HUES48 (cell line): ENCODE measurements around the gene NMRAL1.

Experiments
- H3K27ac ChIP-seq: one replicate; pipeline ENCODE4 v1.7.0; 2013; ENCODE audit warnings: low read depth, low read length, inconsistent platforms
- H3K27me3 ChIP-seq: 2 replicates; pipeline ENCODE4 v1.6.1; 2013; ENCODE audit warnings: mild to moderate bottlenecking, low read length; ENCODE audit not compliant: control insufficient read depth, insufficient read depth
- H3K36me3 ChIP-seq: 2 replicates; pipeline ENCODE4 v1.6.1; 2013; ENCODE audit warnings: low read length; ENCODE audit not compliant: control insufficient read depth, insufficient read depth
- H3K4me1 ChIP-seq: 2 replicates; pipeline ENCODE4 v1.6.1; 2013; ENCODE audit warnings: mild to moderate bottlenecking, low read length; ENCODE audit not compliant: control insufficient read depth, insufficient read depth
- H3K4me3 ChIP-seq: 2 replicates; pipeline ENCODE4 v1.5.1; 2013; ENCODE audit warnings: mild to moderate bottlenecking, low read depth, low read length
- H3K9ac ChIP-seq: 2 replicates; pipeline ENCODE4 v1.6.1; 2013; ENCODE audit warnings: mild to moderate bottlenecking, low read depth, low read length, moderate library complexity
- H3K9me3 ChIP-seq: 2 replicates; pipeline ENCODE4 v1.6.1; 2013; ENCODE audit warnings: low read length; ENCODE audit not compliant: control insufficient read depth, insufficient read depth

Gene NMRAL1

DNA sequence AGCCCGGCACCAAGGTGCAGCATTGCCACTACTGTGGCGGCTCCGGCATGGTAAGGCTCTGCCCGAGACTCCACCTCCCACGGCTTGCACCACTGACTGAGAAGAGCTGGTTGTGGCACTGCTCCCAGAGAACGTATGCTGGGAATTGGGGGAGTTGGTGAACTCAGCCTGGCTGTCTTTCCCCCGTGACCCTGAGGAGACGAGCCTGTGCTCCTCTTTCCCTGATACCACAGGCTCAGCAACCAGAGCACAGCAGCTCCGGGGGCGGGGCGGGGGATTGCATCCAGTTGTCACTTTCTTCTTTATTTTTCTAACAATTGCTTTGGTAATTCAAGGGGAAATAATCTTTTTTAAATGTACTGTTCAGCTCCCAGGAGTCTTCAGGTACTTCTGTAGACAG lies 32.1 kb downstream of the NMRAL1 start:
- Histone ChIP-seq H3K27ac (no peak overlapping the region), H3K27me3 (no peaks in the 10 kb centered on the region), H3K4me1 (no peaks in the 10 kb centered on the region), H3K9ac (no peak overlapping the region), H3K4me3 (no peak overlapping the region), H3K36me3 (peaks cover 92% of the 10 kb centered on the region), H3K9me3 (no peaks in the 10 kb centered on the region)

DNA sequence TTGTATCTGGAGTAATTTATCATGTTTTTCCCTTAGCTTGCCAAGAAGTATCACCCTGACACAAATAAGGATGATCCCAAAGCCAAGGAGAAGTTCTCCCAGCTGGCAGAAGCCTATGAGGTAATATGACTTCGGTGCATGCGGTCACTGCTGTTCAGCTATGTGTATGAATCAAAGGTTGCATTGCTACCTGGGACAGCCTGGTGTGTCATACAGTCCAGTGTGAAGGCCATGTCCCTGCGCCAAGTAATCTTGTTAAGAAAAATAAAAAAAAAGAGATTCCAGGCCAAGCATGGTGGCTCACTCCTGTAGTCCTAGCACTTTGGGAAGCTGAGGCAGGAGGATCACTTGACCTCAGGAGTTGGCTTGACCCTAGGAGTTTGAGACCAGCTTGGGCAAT lies 37.1 kb downstream of the NMRAL1 start:
- H3K36me3 ChIP-seq, result peaks cover 90% of the 10 kb centered on the region
- H3K9ac ChIP-seq, result no peak overlapping the region
- H3K4me1 ChIP-seq, result no peaks in the 10 kb centered on the region
- H3K27me3 ChIP-seq, result no peaks in the 10 kb centered on the region
- no peaks in the 10 kb centered on the region for H3K9me3 ChIP-seq
- no peak overlapping the region for H3K27ac ChIP-seq
- H3K4me3 ChIP-seq, result no peak overlapping the region

DNA sequence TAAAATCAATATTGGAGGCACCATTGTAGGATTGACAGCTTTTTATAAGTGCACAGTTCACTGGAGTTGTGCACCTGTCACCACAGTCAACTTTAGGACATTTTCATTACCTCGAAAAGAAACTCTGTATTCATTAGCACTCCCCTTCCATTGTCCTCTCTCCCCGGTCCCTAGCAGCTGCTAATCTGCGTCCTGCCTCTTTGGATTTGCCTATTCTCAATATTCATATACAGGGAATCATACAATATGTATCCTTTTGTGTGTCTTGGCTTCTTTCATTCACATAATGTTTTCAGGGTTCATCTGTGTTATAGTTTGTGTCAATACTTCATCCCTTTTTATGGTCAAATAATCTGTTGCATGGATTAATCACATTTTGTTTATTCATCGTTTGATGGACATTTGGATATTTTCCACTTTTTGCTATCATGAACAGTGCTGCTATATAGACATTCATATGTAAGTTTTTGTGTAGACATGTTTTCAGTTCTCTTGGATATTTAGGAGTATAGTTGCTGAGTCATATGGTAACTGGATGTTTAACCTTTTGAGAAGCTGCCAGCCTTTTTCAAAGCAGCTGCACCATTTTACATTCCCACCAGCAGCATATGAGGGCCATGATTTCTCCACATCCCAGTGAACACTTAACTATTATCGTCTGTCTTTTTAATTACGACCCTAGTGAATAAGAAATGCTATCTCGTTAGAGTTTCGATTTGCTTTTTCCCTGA lies 38.9 kb downstream of the NMRAL1 start:
- Histone ChIP-seq H3K9ac (no peak overlapping the region), H3K27ac (no peak overlapping the region), H3K36me3 (peaks cover 86% of the 10 kb centered on the region), H3K4me1 (no peaks in the 10 kb centered on the region), H3K27me3 (no peaks in the 10 kb centered on the region), H3K9me3 (no peaks in the 10 kb centered on the region), H3K4me3 (no peak overlapping the region)

- no peak overlapping the region for H3K9ac ChIP-seq
- peak overlapping the region; percentile 14 for H3K27ac ChIP-seq
- H3K9me3 ChIP-seq, result no peaks in the 10 kb centered on the region
- H3K4me3 ChIP-seq, result no peak overlapping the region
- no peaks in the 10 kb centered on the region for H3K27me3 ChIP-seq
- no peaks in the 10 kb centered on the region for H3K4me1 ChIP-seq
- peaks cover 77% of the 10 kb centered on the region for H3K36me3 ChIP-seq
These were observed 40.3 kb downstream of the NMRAL1 start for GRCh38 chr16:4433914-4434787.

GRCh38 chr16:4433228-4433627 lies 41.2 kb downstream of the NMRAL1 start:
- Histone ChIP-seq H3K9me3 (no peaks in the 10 kb centered on the region), H3K27me3 (no peaks in the 10 kb centered on the region), H3K27ac (no peak overlapping the region), H3K36me3 (peaks cover 71% of the 10 kb centered on the region), H3K4me3 (no peak overlapping the region), H3K9ac (no peak overlapping the region), H3K4me1 (no peaks in the 10 kb centered on the region)

DNA sequence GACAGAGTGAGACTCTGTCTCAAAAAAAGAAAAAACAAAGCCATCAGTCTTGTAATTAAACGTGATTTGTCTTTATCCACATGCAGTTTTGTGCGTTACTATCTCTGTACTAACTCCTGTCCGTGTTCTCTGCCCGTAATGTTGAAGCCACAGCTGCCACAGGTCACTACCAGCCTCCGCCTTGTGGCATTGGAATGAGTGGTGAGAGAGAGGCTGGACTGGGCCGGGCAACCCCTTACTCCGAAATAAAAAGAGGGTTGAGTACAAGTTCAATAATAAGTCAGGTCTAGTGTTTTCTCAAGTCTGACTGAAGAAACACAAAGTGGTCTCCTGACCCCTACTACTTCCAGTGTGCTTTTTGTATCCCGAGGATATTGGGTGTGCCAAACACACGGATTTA lies 43.4 kb downstream of the NMRAL1 start:
- Histone ChIP-seq H3K4me3 (no peak overlapping the region), H3K27me3 (no peaks in the 10 kb centered on the region), H3K36me3 (peaks cover 52% of the 10 kb centered on the region), H3K9me3 (no peaks in the 10 kb centered on the region), H3K4me1 (0 out of 2 replicates have a peak, but pooled peaks cover 4% of the 10 kb centered on the region), H3K9ac (no peak overlapping the region), H3K27ac (no peak overlapping the region)

GRCh38 chr16:4428500-4428899 lies 45.9 kb downstream of the NMRAL1 start:
- Histone ChIP-seq H3K9me3 (no peaks in the 10 kb centered on the region), H3K36me3 (peaks cover 28% of the 10 kb centered on the region), H3K9ac (no peak overlapping the region), H3K4me3 (no peak overlapping the region), H3K27me3 (no peaks in the 10 kb centered on the region), H3K27ac (no peak overlapping the region), H3K4me1 (0 out of 2 replicates have a peak, but pooled peaks cover 9% of the 10 kb centered on the region)

DNA sequence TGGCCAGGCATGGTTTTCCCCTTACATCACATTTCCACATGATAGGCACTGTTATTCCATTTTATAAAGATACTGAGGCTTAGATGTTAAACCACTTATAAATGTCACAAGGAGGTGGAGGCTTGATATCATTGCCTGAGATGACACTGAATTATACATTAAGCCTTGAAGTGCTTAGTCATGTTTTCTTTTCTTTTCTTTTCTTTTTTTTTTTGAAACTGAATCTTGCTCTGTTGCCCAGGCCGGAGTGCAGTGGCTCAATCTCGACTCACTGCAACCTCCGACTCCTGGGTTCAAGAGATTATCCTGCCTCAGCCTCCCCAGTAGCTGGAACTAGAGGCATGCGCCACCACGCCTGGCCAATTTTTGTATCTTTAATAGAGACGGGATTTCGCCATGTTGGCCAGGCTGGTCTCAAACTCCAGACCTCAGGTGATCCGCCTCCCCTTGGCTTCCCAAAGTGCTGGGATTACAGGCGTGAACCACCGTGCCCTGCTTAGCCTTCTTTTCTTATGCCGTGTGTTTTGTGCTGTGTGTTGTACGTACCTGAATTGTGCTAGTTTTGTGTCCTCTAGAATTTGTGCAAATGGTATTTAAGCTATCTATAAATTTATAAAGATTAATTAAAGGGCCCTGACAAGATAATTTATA lies 47.6 kb downstream of the NMRAL1 start:
- no peak overlapping the region for H3K27ac ChIP-seq
- H3K9ac ChIP-seq, result peak overlapping the region; percentile 92
- H3K4me3 ChIP-seq, result peak overlapping the region; percentile 96
- no peaks in the 10 kb centered on the region for H3K27me3 ChIP-seq
- peaks cover 19% of the 10 kb centered on the region for H3K36me3 ChIP-seq
- H3K9me3 ChIP-seq, result no peaks in the 10 kb centered on the region
- H3K4me1 ChIP-seq, result 0 out of 2 replicates have a peak, but pooled peaks cover 9% of the 10 kb centered on the region

- Histone ChIP-seq H3K9me3 (no peaks in the 10 kb centered on the region), H3K4me3 (peak overlapping the region; percentile 96), H3K9ac (peak overlapping the region; percentile 92), H3K4me1 (0 out of 2 replicates have a peak, but pooled peaks cover 9% of the 10 kb centered on the region), H3K36me3 (peaks cover 13% of the 10 kb centered on the region), H3K27me3 (no peaks in the 10 kb centered on the region), H3K27ac (peak overlapping the region; percentile 96)
These were observed 48.3 kb downstream of the NMRAL1 start for GRCh38 chr16:4426021-4426684.

DNA sequence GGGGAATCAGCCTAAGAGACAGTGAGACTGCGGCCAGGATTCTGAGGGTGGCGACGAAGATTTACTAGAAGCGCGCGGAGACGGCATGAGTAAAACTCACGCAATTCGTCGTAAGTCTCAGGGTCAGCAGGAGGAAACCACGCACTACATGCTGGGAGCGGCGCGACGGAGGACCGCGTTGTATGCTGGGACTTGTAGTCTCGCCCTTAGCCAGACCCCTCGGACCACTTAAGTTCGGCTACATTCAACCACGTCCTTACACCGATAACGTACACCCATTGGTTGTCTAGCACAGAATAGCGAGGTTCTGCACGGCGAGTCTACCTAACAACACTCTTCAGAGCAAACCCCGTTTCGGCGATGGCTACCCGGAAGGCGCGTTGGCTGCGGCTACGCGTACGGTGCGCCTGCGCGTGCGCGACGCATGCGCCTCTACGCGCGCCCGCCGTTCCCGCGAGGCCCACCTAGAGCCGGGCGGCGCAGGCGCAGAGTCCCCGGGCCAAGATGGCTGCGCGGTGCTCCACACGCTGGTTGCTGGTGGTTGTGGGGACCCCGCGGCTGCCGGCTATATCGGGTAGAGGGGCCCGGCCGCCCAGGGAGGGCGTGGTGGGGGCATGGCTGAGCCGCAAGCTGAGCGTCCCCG lies 48.9 kb downstream of the NMRAL1 start, which contains the start of gene DNAJA3:
DNAJA3 (plus strand) TSS at position 491 of the 643 bp plus-strand sequence; CDS start at position 505, 14 bp downstream.
- Histone ChIP-seq H3K27ac (peak within 1 kb of the TSS; percentile 96), H3K4me3 (peak within 1 kb of the TSS; percentile 96), H3K27me3 (no peaks in the 10 kb centered on the region), H3K9ac (peak within 1 kb of the TSS; percentile 92), H3K36me3 (peaks cover 9% of the 10 kb centered on the region; the same call in 1 of the 2 replicates), H3K4me1 (0 out of 2 replicates have a peak, but pooled peaks cover 9% of the 10 kb centered on the region), H3K9me3 (no peaks in the 10 kb centered on the region)
